Right lobe of liver (tissue), 4 donors: ENCODE data around the gene RAP1GAP.

Source experiments
- CTCF ChIP-seq, 4 donors: fragments of 200-600 bp in 3 of 4; fragments of 450-650 bp in 1 of 4; IDR thresholded peaks; one replicate each; pipeline versions ENCODE4 v1.5.1 to v1.8.0; 2016 to 2022; ENCODE audit warnings: antibody characterized with exemption in 4 of 4, mild to moderate bottlenecking in 2 of 4
- POLR2A ChIP-seq: fragments of 450-650 bp; IDR thresholded peaks from one replicate; pipeline ENCODE4 v1.6.1; 2017; ENCODE audit warnings: antibody characterized with exemption, mild to moderate bottlenecking
- donor health status: DM: no; HTN: no; CAD: no.
- donor health status: DM: no; HTN: no; CAD: no.
- donor health status: DM: no; HTN: yes; CAD: no.

GRCh38 chr1:21628798-21629393 is 40.3 kb downstream of the RAP1GAP start:
- TF ChIP-seq POLR2A (no peak), CTCF (IDR thresholded peaks at IDR 0.05) (no peak)
